H9 (cell line): ENCODE data around the gene MAP4K3. TPM values are rescaled to one million over a fixed set of nuclear protein-coding genes. Genes with fewer than 3 reads are reported as not detected.
A peak's percentile ranks its signal among the peaks of the same experiment; 100 is the strongest.

ENCODE experiments used
- DNase-seq: peaks from one replicate; pipeline ENCODE4 v3.0.0-alpha.2; 2017
- H2AFZ ChIP-seq: one replicate; pipeline ENCODE4 v1.6.1; 2013; ENCODE audit warnings: mild to moderate bottlenecking, low read length, control low read depth, moderate library complexity
- H2AK5ac ChIP-seq: 2 replicates; pipeline ENCODE4 v1.6.1; 2013; ENCODE audit warnings: low read length, control low read depth, mixed read lengths; ENCODE audit not compliant: insufficient read length
- H2BK120ac ChIP-seq: one replicate; pipeline ENCODE4 v1.6.1; 2013; ENCODE audit warnings: low read depth, mild to moderate bottlenecking, low read length, control low read depth, inconsistent platforms; ENCODE audit not compliant: poor library complexity, severe bottlenecking
- H2BK12ac ChIP-seq: 2 replicates; pipeline ENCODE4 v1.6.1; 2013; ENCODE audit warnings: low read length, control low read depth, mixed read lengths, low read depth; ENCODE audit not compliant: insufficient read length
- H2BK15ac ChIP-seq: 2 replicates; pipeline ENCODE4 v1.6.1; 2013; ENCODE audit warnings: low read depth, low read length, control low read depth
- H2BK20ac ChIP-seq: one replicate; pipeline ENCODE4 v1.6.1; 2013; ENCODE audit warnings: low read depth, mild to moderate bottlenecking, low read length, control low read depth, inconsistent platforms; ENCODE audit not compliant: poor library complexity, severe bottlenecking
- H2BK5ac ChIP-seq: 2 replicates; pipeline ENCODE4 v1.6.1; 2013; ENCODE audit warnings: low read length, control low read depth, mixed read lengths; ENCODE audit not compliant: insufficient read length
- H3K14ac ChIP-seq: 2 replicates; pipeline ENCODE4 v1.6.1; 2013; ENCODE audit warnings: low read length, control low read depth; ENCODE audit not compliant: insufficient read depth
- H3K18ac ChIP-seq: 2 replicates; pipeline ENCODE4 v1.6.1; 2013; ENCODE audit warnings: low read depth, mild to moderate bottlenecking, mixed read lengths, low read length, control low read depth; ENCODE audit not compliant: insufficient read length
- H3K23ac ChIP-seq: 2 replicates; pipeline ENCODE4 v1.6.1; 2013; ENCODE audit warnings: low read length, control low read depth, mixed read lengths, low read depth; ENCODE audit not compliant: insufficient read length
- H3K23me2 ChIP-seq: 2 replicates; pipeline ENCODE4 v1.6.1; 2013; ENCODE audit warnings: low read depth, mild to moderate bottlenecking, mixed read lengths, low read length, control low read depth; ENCODE audit not compliant: insufficient read length, poor library complexity, severe bottlenecking
- H3K27ac ChIP-seq: 2 replicates; pipeline ENCODE4 v1.5.1; 2013; ENCODE audit warnings: low read length, control low read depth, mixed read lengths, low read depth; ENCODE audit not compliant: insufficient read length
- H3K27me3 ChIP-seq: 2 replicates; pipeline ENCODE4 v1.6.1; 2013; ENCODE audit warnings: low read length, control low read depth, inconsistent platforms; ENCODE audit not compliant: insufficient read depth
- H3K4ac ChIP-seq: 2 replicates; pipeline ENCODE4 v1.6.1; 2013; ENCODE audit warnings: low read depth, mild to moderate bottlenecking, control low read depth, inconsistent platforms, low read length, moderate library complexity
- H3K4me1 ChIP-seq: 2 replicates; pipeline ENCODE4 v1.6.1; 2013; ENCODE audit warnings: low read length, control low read depth, inconsistent platforms; ENCODE audit not compliant: insufficient read depth
- H3K4me2 ChIP-seq: 2 replicates; pipeline ENCODE4 v1.6.1; 2013; ENCODE audit warnings: low read length, control low read depth, mixed read lengths; ENCODE audit not compliant: insufficient read length, insufficient read depth
- H3K56ac ChIP-seq: 2 replicates; pipeline ENCODE4 v1.6.1; 2013; ENCODE audit warnings: low read depth, mild to moderate bottlenecking, mixed read lengths, low read length, control low read depth; ENCODE audit not compliant: insufficient read length
- H3K79me1 ChIP-seq: 2 replicates; pipeline ENCODE4 v1.6.1; 2013; ENCODE audit warnings: low read depth, mild to moderate bottlenecking, moderate library complexity, low read length, control low read depth, inconsistent platforms; ENCODE audit not compliant: insufficient read depth, poor library complexity, severe bottlenecking
- H3K79me2 ChIP-seq: 2 replicates; pipeline ENCODE4 v1.6.1; 2013; ENCODE audit warnings: low read length, control low read depth, inconsistent platforms; ENCODE audit not compliant: insufficient read depth
- H3K9ac ChIP-seq: 2 replicates; pipeline ENCODE4 v1.6.1; 2013; ENCODE audit warnings: low read length, control low read depth, mixed read lengths; ENCODE audit not compliant: insufficient read length; ENCODE audit errors: extremely low read depth
- H3K9me3 ChIP-seq: one replicate; pipeline ENCODE4 v1.6.1; 2013; ENCODE audit warnings: low read depth, low read length, inconsistent platforms; ENCODE audit not compliant: control insufficient read depth
- H3T11ph ChIP-seq: one replicate; pipeline ENCODE4 v1.6.1; 2013; ENCODE audit warnings: mild to moderate bottlenecking, low read length, control low read depth, inconsistent platforms
- H4K20me1 ChIP-seq: one replicate; pipeline ENCODE4 v1.6.1; 2013; ENCODE audit not compliant: control insufficient read depth, insufficient read length, insufficient read depth
- H4K5ac ChIP-seq: 2 replicates; pipeline ENCODE4 v1.6.1; 2013; ENCODE audit warnings: low read depth, mild to moderate bottlenecking, mixed read lengths, low read length, control low read depth; ENCODE audit not compliant: insufficient read length
- H4K8ac ChIP-seq: replicated peaks from 2 replicates; pipeline ENCODE4 v1.6.1; 2013; ENCODE audit warnings: low read length, control low read depth, mixed read lengths, low read depth; ENCODE audit not compliant: insufficient read length
- H4K91ac ChIP-seq: 2 replicates; pipeline ENCODE4 v1.6.1; 2013; ENCODE audit warnings: low read depth, mild to moderate bottlenecking, moderate library complexity, mixed read lengths, low read length, control low read depth; ENCODE audit not compliant: insufficient read length
- H3K27ac Mint-ChIP-seq, 3 experiments: 2 replicates in 2 of 3; 3 replicates in 1 of 3; pipeline ENCODE4 v1.8.0; 2020 to 2021; ENCODE audit warnings: mixed read lengths in 3 of 3, mild to moderate bottlenecking in 1 of 3, moderate library complexity in 1 of 3
- H3K27me3 Mint-ChIP-seq: 2 replicates; pipeline ENCODE4 v1.8.0; 2021; ENCODE audit warnings: low read depth, mild to moderate bottlenecking, moderate library complexity, mixed read lengths
- H3K36me3 Mint-ChIP-seq, 3 experiments: 2 replicates in 2 of 3; 3 replicates in 1 of 3; pipeline ENCODE4 v1.8.0; 2020 to 2021; ENCODE audit warnings: low read depth in 3 of 3, mixed read lengths in 3 of 3; ENCODE audit not compliant: insufficient read depth in 1 of 3
- H3K4me1 Mint-ChIP-seq, 2 experiments: 2 replicates each; pipeline ENCODE4 v1.8.0; 2020; ENCODE audit warnings: mixed read lengths in 2 of 2
- H3K4me3 Mint-ChIP-seq, 2 experiments: 2 replicates in 1 of 2; 3 replicates in 1 of 2; pipeline ENCODE4 v1.8.0; 2020 to 2021; ENCODE audit warnings: mild to moderate bottlenecking in 2 of 2, mixed read lengths in 2 of 2, moderate library complexity in 1 of 2
- H3K9me3 Mint-ChIP-seq, 2 experiments: 2 replicates in 1 of 2; 3 replicates in 1 of 2; pipeline ENCODE4 v1.8.0; 2020; ENCODE audit warnings: mild to moderate bottlenecking in 2 of 2, mixed read lengths in 2 of 2, moderate library complexity in 1 of 2
- WGBS: extraction: QIAGEN DNeasy Blood & Tissue Kit; methylation state at CpG from one replicate; pipeline ENCODE4 v1.1.7; 2013; ENCODE audit warnings: missing lambda C conversion rate, low lambda C conversion rate, mixed read lengths; ENCODE audit not compliant: insufficient read length; ENCODE audit errors: extremely low coverage; 5-methylcytosine and 5-hydroxymethylcytosine counted together
- total RNA-seq: library from RNA; stranded (reverse); gene quantifications from 2 replicates; pipeline ENCODE4 v1.2.1, GENCODE V29; 2021
- TF ChIP-seq, protein P1 (sequence below): fragments of 200-600 bp; sonication (generic); conservative IDR thresholded peaks from 3 replicates; pipeline ENCODE4 v1.8.0; 2021; ENCODE audit warnings: antibody characterized with exemption, mild to moderate bottlenecking

MAP4K3 gene
- total RNA-seq, 1 experiment from 2014 or later, result 37.9 TPM

GRCh38 chr2:39266139-39266805 is 170.8 kb downstream of the MAP4K3 start:
- Histone ChIP-seq H4K20me1 (no peaks in the 10 kb centered on the region), H3K4me2 (no peak overlapping the region), H3K23me2 (no peaks in the 10 kb centered on the region), H2BK120ac (no peak overlapping the region), H4K5ac (no peak overlapping the region), H2BK15ac (no peak overlapping the region), H2AFZ (no peak overlapping the region), H4K8ac (no peak overlapping the region), H3K4me1 (no peaks in the 10 kb centered on the region), H3K79me1 (no peaks in the 10 kb centered on the region), H3K27ac (no peak overlapping the region), H3K9ac (no peak overlapping the region), H2BK5ac (no peak overlapping the region), H3K4ac (no peak overlapping the region), H3K79me2 (no peaks in the 10 kb centered on the region), H3K56ac (no peak overlapping the region), H2BK12ac (no peak overlapping the region), H3K23ac (no peak overlapping the region), H3K14ac (no peak overlapping the region), H3K18ac (no peak overlapping the region), H2BK20ac (no peak overlapping the region), H4K91ac (no peak overlapping the region), H3K9me3 (no peaks in the 10 kb centered on the region), H3T11ph (no peak overlapping the region), H3K27me3 (no peaks in the 10 kb centered on the region), H2AK5ac (no peak overlapping the region)
- TF ChIP-seq, protein P1, sequence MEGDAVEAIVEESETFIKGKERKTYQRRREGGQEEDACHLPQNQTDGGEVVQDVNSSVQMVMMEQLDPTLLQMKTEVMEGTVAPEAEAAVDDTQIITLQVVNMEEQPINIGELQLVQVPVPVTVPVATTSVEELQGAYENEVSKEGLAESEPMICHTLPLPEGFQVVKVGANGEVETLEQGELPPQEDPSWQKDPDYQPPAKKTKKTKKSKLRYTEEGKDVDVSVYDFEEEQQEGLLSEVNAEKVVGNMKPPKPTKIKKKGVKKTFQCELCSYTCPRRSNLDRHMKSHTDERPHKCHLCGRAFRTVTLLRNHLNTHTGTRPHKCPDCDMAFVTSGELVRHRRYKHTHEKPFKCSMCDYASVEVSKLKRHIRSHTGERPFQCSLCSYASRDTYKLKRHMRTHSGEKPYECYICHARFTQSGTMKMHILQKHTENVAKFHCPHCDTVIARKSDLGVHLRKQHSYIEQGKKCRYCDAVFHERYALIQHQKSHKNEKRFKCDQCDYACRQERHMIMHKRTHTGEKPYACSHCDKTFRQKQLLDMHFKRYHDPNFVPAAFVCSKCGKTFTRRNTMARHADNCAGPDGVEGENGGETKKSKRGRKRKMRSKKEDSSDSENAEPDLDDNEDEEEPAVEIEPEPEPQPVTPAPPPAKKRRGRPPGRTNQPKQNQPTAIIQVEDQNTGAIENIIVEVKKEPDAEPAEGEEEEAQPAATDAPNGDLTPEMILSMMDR, result no peak
- H3K27me3 Mint-ChIP-seq, result no peaks in the 10 kb centered on the region
- H3K27ac Mint-ChIP-seq, result peak overlapping the region; percentile 0 to 82 (median 1); a peak in 3 of 7 replicates
- H3K36me3 Mint-ChIP-seq, result peaks cover 7 to 29% (median 13%) of the 10 kb centered on the region in 3 experiments; a peak in 6 of 7 replicates
- DNase-seq, result no peak
- H3K4me3 Mint-ChIP-seq, result no peak overlapping the region
- no CpG with 5 or more reads among the region's 3 CpGs for WGBS
- peaks cover 0 to 4% of the 10 kb centered on the region in 2 experiments; a peak in 2 of 4 replicates for H3K4me1 Mint-ChIP-seq
- H3K9me3 Mint-ChIP-seq, result no peaks in the 10 kb centered on the region
